Forelimb muscle (tissue), 1 donor: ENCODE measurements around the gene TBC1D28. TPM values are rescaled to one million over a fixed set of nuclear protein-coding genes. Genes with fewer than 3 reads are reported as not detected.
A peak's percentile ranks its signal among the peaks of the same experiment; 100 is the strongest.
"Not testable (repeated sequence)": the region's sequence is repeated elsewhere in the genome, so short reads cannot be mapped to it uniquely, and the experiment has no call there.

Experiments
- DNase-seq: peaks from one replicate; pipeline ENCODE4 v3.0.0-alpha.2; 2013; ENCODE audit warnings: low read depth
- polyA plus RNA-seq: library from polyadenylated mRNA; unstranded; fragments of 120-200 nt; gene quantifications from one replicate; pipeline ENCODE4 v1.2.1, GENCODE V29; 2013; ENCODE audit not compliant: insufficient read length

The TBC1D28 gene
- polyA plus RNA-seq: not detected

DNA sequence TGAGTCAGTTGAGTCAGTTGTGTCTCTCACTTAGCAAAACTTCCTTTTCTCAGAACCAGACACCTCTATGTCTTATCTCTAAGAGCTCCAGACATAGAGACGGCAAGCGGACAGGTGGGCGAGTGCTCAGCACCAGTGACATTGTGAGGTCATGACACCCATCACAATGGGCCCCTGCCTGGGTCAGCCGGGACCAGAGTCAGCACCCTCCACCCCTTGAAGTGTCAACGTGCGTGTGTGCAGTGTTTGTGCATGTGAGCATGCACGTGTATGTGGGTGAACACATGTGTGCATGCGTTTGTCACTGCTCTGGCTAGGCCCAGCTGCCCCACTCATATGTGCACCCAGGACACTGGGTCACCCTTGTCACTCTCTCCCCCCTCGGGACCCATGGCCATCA is at the start of gene TBC1D28:
TBC1D28 (minus strand) TSS at position 101 of the 400 bp plus-strand sequence. CDS start 3,039 bp downstream, outside the sequence.
- DNase-seq: not testable (repeated sequence)

DNA sequence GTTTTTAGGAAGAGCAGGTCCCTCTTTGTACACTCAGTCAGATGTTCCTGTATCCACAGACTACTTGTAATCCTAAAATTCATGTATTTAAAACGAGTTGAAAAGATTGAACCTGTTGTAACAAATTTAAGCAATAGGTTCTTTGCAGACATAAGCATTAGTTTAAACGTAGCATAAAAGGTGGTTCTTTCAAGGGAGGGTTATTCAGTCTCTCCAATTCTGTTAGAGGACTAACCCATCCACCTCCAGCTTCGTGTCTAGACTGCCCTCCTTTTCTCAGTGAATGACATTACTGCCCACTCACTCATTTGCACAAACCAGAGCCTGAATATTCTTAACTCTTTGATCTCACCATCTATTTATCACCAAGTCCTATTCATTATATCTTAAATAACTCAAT is 38.5 kb upstream of the TBC1D28 start:
- DNase-seq: not testable (repeated sequence)

DNA sequence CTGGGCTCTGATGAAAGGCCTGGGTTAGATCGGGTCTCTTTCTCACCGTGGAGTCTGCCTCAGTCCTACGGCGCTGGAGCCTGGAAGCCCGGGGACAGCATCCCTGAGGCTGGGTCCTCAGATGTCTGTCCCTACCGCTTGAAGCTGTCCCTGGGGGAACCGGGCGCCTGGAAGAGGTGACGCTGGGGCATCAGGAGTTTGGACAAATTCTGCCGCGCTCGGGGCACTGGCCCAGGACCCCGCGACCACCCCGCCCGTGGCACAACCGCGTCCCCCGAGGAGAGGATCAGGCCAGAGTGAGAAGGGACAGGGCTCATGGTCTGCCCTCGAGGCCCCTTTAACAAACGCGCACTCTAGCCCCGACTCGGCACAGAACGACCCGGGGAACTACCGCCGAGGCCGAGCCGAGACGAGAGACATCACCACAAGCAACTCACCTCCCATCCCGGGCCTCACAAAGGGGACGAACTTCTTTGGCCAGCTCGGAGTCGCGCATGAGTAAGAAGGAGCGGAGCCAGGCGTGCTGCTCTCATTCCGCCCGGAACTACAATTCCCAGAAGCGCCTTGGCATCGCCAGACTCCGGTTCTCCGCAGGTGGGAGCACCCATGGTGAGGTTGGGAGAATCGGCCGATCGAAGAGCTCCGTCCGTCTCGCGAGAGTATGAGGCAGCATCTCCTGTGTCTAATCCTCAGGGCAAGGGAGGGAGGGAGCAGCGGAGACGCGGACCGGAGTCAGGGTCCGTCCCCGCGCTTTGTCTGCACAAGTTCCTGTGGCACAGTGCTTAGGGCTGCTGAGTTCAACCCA is 37.8 kb upstream of the TBC1D28 start, which contains the start of gene FOXO3B:
FOXO3B (minus strand) TSS at position 548 of the 805 bp plus-strand sequence. CDS start 663 bp downstream, outside the sequence.
- peak; percentile 38 for DNase-seq

DNA sequence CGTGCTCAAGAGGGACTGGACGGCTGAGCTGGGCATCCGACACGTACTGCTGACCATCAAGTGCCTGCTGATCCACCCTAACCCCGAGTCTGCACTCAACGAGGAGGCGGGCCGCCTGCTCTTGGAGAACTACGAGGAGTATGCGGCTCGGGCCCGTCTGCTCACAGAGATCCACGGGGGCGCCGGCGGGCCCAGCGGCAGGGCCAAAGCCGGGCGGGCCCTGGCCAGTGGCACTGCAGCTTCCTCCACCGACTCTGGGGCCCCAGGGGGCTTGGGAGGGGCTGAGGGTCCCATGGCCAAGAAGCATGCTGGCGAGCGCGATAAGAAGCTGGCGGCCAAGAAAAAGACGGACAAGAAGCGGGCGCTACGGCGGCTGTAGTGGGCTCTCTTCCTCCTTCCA is 33.2 kb upstream of the TBC1D28 start:
- not testable (repeated sequence) for DNase-seq

DNA sequence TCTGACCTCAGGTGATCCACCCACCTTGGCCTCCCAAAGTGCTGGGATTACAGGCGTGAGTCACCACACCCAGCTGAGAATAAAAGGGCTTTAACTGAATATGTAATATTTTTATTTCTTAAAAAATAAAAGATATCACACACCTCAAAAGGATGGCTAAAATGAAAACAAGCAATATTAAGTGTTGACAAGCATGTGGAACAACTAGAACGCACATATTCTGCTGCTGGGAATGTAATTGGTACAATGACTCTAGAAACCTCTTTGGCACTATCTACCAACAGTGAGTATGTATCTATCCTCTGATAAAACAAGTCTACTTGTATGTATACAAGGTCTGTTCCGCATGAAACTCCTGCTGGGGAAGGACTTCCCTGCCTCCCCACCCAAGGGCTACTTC is 32.7 kb upstream of the TBC1D28 start:
- not testable (repeated sequence) for DNase-seq

DNA sequence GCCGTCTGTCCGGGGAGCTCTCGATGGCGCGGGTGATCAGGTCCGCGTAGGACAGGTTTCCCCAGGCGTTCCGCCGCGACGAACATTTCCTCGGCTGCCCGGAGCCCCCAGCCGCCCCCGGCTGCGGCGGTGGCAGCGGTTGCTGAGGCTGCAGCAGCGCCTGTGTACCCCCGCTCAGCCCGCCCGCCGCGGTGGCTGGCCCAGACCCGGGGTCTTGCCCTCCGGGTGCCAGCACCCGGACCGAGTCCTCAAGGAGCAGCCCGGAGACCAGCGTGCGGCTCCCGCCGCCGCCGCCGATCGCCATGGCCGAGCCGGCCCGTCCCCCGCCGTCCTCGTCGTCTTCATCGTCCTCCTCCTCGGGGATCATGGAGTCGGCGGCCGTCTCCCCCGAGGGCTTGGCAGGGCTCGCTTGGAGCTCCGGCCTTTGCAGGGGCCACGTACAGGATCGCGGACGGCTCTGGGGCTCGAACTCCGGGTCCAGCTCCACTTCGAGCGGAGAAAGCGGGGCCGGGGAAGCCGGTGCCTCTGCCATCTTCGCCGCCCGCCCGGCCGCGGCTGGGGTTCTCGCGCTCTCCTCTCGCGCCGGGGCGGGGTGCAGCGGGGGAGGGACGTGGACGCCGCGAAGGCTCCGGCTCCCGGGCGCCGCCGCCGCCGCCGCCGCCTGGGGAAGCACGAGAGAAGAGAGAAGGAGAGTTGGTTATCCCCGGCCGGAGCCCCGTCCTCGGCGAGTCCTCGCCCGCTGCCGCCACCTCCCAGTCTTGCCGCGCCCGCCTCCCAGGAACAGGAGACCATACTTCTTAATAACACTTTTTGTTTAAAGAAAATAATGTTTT is 28.4 kb upstream of the TBC1D28 start:
- not testable (repeated sequence) for DNase-seq

DNA sequence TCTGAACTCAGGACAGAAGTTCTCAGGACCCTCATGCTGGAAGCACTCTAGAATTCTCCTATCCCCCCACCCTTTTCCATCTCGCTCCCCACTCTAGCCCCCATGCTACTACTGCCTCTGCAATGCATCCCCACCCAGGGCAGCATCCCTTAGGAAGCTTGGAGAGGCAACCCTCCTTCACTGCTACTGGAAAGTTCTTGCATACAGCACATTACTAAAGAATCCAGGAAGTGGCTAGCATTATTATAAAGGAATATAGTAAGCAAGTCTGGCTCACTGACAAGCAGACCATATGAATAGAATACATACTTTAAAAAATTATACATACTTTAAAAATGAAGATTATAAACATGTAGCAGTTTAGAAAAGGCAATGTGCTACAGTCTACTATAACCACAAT is 24.4 kb upstream of the TBC1D28 start:
- not testable (repeated sequence) for DNase-seq

DNA sequence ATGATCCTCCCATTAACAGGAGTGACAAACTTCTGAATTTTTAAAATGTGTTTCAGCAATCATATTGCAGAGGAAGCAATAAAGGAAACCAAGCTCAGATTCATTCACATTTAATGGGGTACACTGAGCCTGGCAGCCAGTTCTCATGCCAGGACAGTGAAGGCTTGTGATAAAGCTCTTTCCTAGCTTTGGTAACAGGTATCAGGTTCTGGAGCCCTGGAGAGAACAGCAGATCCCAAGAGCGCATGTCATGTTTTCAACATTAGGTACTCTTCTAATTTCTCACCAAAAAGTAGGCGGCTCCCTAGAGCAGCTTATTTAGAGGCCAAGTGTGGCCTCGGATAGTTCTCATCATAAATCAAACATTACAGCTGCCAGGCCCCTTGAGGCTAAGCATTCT is 23.3 kb upstream of the TBC1D28 start:
- DNase-seq: not testable (repeated sequence)

DNA sequence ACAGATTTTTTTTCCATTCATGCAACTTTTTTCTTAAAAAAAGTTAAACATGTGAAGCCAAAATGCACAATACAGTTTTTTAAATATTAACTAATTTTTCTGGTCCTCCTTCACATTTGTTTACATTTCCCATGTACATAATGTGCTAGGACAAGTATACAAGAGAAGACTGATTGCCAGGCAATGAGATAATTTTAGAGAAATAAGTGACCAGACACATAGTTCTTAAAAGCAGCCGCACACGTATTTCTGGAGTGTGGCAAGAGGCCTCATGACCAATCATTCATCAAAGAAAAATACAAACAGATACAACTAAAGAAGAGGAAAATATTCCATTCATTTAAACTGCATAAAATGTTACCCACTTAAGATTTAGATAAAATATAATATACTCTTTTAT is 22.1 kb upstream of the TBC1D28 start:
- not testable (repeated sequence) for DNase-seq

DNA sequence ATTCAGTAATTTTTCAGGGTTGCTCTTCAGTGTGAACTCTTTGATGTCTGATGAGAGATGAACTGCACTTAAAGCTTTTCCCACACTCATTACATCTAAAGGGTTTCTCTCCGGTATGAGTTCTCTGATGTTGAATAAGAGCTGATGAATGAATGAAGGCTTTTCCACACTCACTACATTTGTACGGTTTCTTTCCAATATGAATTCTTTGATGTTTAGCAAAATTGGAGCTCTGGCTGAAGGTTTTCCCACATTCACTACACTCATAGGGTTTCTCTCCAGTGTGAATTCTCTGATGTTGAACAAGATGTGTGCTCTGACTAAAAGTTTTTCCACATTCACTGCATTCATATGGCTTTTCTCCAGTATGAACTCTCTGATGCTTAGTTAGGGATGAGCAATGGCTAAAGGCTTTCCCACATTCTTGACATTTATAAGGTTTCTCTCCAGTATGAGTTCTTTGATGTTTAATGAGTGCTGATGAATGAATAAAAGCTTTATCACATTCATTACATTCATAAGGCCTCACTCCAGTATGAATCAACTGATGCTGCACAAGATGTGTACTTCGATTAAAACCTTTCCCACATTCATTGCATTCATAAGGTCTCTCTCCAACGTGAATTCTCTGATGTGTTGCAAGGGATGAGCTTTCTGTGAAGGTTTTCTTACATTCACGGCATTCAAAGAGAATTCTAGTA is 17.9 kb upstream of the TBC1D28 start:
- not testable (repeated sequence) for DNase-seq

DNA sequence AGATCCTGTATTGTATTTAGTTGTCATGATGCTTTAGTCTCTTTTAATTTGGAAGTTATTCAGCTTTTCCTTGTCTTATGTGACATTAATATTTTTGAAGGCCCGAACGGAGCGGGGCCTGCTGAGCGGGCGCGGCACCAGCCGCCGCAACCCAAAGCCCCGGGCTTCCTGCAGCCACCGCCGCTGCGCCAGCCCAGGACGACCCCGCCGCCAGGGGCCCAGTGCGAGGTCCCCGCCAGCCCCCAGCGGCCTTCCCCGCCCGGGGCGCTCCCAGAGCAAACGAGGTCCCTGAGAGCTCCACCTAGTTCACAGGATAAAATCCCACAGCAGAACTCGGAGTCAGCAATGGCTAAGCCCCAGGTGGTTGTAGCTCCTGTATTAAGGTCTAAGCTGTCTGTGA is 5.9 kb upstream of the TBC1D28 start:
- DNase-seq: not testable (repeated sequence)

DNA sequence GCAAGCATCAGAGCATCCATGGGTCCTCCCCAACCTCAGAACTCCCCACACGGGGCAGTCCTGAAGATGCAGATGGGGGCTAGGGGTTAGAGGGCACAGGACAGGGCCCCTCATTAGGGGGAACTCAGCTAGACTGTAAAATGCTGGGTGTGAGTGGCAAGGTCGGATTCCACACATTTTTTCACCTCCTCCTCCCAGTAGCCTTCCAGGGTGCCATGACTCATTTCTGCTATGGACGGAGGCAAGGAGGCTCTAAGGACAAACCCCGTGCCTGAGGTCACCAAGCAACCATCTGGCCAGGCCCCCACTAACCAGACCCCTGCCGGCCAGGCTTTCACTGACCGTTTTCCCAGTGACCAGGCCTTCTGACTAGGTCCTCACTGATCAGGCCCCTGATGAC is 1.1 kb downstream of the TBC1D28 start:
- DNase-seq: not testable (repeated sequence)

DNA sequence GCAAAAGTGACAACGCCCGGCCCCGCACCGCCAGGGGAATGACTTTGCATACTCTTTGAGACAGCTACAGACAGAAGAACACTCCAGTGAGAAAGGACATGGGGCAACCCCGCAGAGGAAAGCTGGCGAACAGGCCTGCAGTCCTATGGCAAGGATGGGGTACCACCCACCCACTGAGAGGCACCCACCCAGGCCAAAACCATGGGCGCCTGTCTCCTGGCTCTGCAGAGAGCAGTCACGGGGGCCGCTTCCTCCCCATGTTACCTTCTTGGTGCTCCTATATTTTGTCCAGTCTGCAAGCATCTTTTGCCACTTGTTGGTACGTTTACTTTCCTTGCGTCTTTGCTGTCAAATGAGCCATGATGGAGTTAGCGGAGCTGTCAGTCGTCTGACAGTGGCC is 5.8 kb downstream of the TBC1D28 start:
- not testable (repeated sequence) for DNase-seq

DNA sequence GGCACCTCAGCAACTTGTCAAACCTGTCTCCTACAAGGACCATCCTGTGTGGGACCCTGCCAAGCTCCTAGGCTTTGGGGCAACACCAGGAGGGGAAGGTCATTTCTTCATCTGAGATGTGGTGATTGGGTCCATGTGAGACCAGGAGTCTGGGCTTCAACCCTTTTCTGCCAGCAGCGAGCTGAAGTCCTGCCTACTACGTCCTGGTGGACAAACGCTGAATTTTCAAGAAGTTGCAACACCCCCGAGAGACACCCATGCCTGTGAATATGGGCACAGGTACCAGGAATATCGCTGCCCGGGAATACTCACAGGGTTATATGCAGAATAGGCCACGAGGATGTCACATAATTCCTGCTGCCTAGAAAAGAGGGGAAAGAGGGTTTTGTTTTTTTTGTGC is 8.0 kb downstream of the TBC1D28 start:
- DNase-seq: not testable (repeated sequence)

DNA sequence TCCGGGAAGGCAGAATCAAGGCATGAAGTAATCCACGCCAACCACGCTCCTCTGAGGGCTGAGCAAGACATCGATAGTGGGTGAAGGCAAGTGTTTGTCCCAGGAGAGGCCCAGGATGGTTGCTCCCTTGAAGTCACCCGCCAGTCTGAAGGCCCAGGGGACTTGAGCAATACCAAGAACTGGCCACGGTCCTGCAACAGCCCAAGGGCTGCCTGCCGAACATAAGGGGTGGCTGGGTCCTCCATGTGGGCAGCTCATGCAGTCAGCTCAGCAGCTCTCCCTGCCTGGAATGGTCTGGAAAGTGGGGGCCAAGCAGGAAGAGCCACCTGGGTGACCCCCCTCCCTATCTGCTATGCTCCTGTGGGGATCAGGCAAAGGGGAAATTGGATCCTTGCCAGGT is 8.4 kb downstream of the TBC1D28 start:
- DNase-seq: not testable (repeated sequence)

DNA sequence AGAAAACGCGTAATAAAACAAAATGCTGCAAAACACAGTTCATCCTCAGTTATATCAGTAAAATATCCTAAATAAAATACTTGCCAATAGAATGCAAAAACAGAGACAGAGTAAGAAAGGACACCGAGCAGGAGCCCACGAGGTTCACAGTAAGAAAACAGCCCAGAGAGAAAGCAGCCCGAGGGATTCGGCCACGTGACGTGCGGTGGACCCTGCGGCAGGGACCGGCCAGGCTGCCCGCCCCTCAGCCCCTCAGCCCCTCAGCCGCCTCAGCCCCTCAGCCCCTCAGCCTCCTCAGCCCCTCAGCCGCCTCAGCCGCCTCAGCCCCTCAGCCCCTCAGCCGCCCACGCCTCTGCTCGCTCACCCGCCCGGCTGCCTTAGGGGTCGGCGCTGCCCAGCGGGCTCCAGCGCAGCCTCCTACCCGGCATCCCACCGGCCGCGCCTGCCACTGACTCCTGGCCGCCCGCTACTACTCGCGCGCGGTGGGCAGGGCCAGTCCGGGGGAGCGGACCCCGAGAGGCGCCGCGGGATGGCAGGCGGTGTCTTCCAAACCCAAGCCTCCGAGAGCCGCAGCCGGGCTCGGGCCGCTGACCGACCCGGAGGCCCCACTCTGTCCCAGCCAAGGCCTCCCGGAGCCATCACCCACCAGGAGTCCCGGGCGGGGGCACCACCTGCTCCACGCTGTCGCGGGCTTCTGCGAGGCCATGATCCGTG is 9.5 kb downstream of the TBC1D28 start:
- not testable (repeated sequence) for DNase-seq

DNA sequence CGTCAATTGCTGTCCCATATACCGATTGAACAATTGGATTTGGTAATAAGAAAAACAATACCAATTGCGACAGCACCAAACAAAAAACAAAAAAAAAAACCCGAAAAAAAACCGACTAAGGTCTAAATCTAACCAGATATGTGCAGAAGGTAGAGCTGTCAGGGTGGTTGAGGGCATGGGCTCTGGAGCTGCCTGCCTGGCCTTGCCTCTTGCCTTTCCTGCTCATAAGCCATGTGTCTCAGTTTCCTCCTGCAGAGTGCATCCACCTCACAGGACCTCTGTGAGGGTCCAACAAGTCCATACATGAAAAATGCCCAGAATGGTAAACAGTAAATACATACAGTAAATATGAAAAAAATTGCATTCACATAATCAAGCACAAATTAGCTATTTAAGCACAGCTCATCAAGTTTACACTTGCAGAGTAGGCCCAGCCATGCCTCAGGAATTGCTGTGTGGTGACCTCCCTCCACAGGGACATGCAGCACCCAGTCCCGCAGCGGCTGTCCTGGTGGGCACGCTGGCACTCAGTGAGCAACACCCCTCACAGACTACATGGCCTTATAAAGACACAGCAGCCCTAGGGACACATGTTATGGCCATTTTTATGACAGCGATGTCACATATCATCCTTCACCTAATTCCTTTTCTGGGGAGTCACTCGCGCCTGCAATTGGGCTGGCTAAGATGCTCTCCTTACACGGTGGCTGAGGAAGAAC is 17.9 kb downstream of the TBC1D28 start:
- DNase-seq: no peak

DNA sequence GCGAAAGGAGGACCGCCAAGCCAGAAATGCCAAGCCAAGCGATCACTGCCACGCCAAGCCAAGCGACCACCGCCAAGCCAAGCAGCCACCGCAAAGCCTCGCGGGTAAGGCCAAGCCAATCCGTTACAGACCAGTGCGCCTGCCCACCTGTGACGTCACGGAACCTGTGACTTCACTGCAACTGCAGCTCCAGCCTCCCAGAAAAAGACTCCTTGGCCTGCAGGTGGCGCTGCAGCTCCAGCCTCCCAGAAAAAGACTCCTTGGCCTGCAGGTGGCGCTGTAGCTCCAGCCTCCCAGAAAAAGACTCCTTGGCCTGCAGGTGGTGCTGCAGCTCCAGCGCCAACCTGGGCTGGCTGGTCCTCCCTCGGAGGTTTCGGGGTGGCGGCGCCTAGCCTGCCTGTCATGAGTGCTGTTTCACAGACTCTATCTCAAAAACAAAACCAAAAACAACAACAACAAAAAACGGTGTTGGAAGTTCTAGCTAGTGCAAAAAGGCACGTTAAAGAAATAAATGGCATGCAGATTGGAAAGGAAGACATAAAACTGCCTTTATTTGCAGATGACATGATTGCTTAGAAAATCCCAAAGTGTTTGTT is 18.6 kb downstream of the TBC1D28 start:
- DNase-seq: peak; percentile 44

DNA sequence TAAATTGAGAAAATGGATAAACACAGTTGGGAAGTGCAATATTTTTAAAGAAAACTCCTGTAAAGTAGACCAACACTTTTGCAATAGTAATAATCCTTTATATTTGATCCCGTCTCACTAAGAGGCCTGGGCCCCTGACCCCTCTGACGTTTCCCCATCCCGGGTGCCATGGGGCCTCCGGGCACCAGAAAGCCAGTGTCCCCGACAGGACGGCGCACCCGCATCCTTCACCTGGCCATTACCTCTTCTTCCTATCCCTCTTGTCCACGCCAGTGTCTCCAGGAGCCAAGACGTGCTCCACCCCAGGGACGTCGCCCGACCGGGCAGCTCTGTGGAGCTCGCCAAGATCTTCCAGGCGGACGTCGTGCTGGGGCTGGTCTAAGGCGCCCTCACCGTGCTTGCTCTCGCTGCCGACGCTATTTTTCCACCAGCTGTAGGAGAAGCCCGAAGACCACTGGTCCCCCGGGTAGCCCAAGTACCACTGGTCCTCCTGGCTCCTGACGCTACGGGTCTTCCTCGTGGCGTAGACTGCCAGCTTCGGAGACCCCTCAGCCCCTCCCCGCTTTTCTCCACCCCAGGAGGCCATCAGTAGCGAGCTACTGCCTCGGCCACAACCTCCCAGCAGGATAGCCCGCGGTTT is 19.2 kb downstream of the TBC1D28 start:
- not testable (repeated sequence) for DNase-seq
